Endothelial cell of umbilical vein (primary cell): ENCODE measurements around the gene PTPRE.

Experiments used
- CTCF ChIP-seq, 2 donors: IDR thresholded peaks; 1 replicate in 1 of 2; 2 replicates in 1 of 2; pipeline ENCODE4 v1.5.1; 2011; ENCODE audit warnings: low read length in 2 of 2, mild to moderate bottlenecking in 2 of 2, moderate library complexity in 2 of 2, control low read depth in 1 of 2, inconsistent platforms in 1 of 2, low read depth in 1 of 2; ENCODE audit not compliant: insufficient read depth in 1 of 2; ENCODE audit errors: extremely low read depth in 1 of 2
- FOS ChIP-seq: IDR thresholded peaks from 2 replicates; pipeline ENCODE4 v1.6.1; 2011; ENCODE audit warnings: mild to moderate bottlenecking, low read length, moderate library complexity, borderline replicate concordance; ENCODE audit not compliant: insufficient read depth
- POLR2A ChIP-seq: IDR thresholded peaks from 2 replicates; pipeline ENCODE4 v1.6.1; 2012; ENCODE audit warnings: low read depth, mild to moderate bottlenecking, control low read depth, low read length
- POLR2AphosphoS5 ChIP-seq: IDR thresholded peaks from 2 replicates; pipeline ENCODE4 v1.6.1; 2012; ENCODE audit warnings: low read depth, mild to moderate bottlenecking, control low read depth, low read length, moderate library complexity; ENCODE audit not compliant: insufficient read depth

- TF ChIP-seq CTCF (IDR thresholded peaks at IDR 0.05; ENCODE audit: extremely low read depth in 1 of 2, insufficient read depth in 1 of 2, low read depth in 1 of 2, low read length in 2 of 2) (no peak), POLR2A (no peak), POLR2AphosphoS5 (no peak), FOS (no peak)
Measured at GRCh38 chr10:127922675-127923366, 15.9 kb downstream of the PTPRE start.
